HG03439 (cell line): ENCODE measurements around the gene POGK.

Experiments used
- ATAC-seq: cut with Tn5 transposase; IDR thresholded peaks from one replicate; pipeline ENCODE4 v1.9.1; 2021; ENCODE audit warnings: mild to moderate bottlenecking, moderate library complexity; ENCODE audit not compliant: unreplicated experiment

POGK gene

DNA sequence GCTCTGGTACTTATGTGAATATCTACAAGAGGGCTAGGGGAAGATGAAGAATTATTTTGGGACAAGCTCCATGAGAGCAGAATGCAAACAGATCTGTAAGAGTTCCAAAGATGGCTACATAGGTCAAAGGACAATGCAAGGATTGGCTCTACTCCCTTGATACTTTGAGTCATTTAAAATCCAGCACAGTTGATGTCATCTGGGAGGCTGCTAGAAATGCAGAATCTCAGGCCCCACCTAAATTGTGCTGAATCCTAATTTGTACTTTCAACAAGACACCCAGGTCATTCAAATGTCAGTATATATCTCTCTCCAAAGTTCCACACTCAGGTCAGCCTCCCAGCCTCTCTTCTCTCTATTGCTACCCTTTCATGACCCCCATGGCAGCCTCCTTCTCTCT lies 60.5 kb downstream of the POGK start:
- ATAC-seq = no peak

DNA sequence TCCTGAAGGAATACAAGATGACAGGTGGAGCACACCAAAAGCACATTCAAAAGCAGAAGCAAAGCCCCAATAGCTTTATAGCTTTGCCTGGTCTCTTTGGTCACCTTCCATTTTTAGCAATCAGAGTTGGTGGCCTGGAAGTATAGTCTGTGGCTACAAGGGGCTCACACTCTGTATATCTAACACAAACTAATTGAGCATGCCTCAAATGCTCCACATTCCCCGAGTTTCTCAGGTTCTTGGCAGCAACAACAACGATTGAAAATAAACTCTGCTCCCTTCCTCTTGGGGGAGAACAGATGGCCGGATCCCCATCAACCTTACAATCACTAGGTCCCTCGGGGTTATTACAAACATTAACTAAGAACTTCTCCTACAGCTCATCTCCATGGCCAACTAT lies 61.7 kb downstream of the POGK start:
- no peak for ATAC-seq

DNA sequence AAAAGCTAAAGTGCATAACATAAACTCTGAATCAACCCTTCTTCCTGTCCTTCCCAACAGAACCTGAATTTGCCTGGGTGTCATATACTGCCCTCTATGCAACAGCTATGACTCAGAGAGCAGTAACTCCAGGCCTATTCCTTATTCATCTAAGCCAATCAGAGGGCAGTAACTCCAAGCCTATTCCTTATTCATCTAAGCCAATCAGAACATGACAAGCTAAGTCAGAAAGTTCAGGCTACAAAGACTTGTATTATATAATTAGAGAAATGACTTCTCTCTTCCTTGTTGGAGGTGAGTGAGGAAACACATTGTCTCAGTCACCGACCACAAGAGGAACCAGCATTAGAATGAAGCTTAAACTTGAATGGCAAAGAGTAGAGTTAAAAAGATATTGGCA lies 63.0 kb downstream of the POGK start:
- ATAC-seq = no peak

DNA sequence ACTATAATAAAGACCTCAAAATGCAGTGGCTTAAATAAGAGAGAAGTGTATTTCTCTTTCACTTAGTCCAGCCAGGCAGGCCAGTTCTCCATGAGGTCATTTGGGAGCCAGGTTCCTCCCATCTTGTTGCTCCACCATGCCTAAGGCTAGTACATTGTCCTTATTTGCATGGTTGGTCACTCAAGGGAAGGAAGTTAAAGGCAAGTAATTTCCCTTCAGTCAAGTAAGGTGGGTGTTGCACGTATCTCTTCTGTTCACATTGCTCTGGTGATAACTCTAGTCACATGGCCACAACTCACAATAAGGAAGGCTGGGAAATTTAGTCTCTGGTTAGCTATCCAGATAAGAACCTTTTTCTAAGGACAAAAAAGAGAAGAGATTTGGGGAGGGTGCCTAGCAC lies 64.0 kb downstream of the POGK start:
- ATAC-seq = no peak

DNA sequence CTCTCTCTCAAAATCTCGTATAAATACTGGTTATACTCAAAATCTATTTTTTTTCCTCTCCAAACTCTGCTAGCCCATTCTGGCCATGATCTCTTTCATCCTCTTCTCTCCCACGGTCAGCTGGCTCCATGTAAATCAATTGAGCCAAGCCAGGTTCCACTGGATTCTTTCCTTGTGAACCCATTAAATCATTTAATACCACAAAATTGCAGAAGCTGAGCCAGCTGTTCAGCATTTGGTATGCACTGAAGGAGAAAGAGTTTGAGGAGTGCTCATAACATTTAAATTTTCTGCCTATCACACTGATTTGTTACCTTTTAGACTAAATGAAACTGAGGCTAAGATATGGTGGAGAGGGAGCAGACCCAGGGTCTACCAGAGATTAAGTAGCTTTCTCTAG lies 65.9 kb downstream of the POGK start:
- no peak for ATAC-seq

DNA sequence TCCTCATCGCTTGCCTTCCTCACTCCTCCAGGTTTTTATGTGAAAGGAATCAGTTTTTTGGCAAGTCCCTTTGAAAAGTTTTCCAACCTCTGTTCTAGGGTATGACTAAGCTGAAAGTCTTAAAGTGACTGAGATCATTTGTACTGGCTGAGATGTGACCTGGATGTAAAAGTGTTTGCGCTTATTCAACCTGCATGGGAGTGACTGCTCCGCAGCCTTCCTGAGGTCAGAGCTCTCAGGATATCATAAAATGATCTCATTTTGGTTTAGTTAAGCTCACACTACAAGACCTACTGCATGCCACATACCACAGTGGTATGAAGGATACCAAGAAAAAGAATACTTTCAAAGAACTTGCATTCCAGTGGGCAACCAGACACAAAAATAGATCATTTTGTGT lies 66.6 kb downstream of the POGK start:
- no peak for ATAC-seq
